NCI-H460 (cell line): ENCODE measurements around the gene ZFHX3. TPM values are rescaled to one million over a fixed set of nuclear protein-coding genes. Genes with fewer than 3 reads are reported as not detected.

Experiments
- DNase-seq: peaks from one replicate; pipeline ENCODE4 v3.0.0-alpha.2; 2016; ENCODE audit warnings: low read depth; ENCODE audit errors: extremely low read depth
- total RNA-seq: library from RNA; depleted of rRNA; stranded (reverse); fragments of >200 nt; shearing (Covaris generic); gene quantifications from 2 replicates; pipeline ENCODE4 v1.2.3, GENCODE V29; 2014

Gene ZFHX3
- total RNA-seq, 1 experiment from 2014 or later = 5.5 TPM

DNA sequence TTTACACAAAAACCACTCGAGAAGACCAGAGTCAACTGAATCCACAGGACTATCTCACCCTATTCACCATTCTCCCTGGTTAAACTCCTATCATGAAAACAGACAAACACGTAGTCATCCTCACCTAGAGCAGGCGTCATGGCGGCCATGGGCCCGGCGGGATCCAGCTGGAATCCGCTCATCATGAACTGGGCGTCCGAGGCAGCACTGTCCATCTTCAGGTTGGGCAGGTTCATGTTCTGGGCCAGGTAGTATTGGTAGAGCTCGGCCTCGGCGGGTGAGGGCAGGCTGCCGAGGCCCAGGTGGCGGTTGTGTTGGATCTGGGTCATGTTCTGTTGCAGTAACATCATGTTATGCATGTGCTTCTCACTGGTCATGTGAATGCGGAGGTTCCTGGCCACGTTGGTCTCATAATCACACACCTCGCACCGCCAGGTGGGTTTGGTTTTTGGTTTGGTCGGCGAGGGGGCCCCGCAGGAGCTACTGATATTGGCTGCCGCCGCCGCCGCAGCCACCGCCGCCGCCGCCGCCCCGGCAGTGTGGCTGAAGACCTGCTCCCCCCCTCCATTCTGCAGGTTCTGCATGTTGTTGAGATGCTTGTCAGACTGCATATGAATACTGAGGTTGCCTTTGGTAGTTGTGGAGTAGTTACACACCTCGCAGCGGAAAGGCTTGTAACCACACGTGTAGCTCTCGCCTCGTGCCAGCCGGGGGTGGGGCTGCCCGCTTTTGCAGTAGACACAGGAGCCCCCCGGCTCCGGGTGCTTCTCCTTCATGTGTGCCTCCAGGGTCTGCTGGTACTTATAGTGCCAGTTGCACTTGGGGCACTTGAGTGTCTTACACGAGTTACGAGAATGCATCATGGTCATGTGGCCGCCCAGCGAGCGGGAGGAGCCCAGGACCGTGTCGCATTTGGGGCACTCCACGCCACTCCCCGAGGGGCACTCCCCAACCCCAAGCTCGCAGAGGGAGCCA is 90.3 kb downstream of the ZFHX3 start:
- no peak for DNase-seq

DNA sequence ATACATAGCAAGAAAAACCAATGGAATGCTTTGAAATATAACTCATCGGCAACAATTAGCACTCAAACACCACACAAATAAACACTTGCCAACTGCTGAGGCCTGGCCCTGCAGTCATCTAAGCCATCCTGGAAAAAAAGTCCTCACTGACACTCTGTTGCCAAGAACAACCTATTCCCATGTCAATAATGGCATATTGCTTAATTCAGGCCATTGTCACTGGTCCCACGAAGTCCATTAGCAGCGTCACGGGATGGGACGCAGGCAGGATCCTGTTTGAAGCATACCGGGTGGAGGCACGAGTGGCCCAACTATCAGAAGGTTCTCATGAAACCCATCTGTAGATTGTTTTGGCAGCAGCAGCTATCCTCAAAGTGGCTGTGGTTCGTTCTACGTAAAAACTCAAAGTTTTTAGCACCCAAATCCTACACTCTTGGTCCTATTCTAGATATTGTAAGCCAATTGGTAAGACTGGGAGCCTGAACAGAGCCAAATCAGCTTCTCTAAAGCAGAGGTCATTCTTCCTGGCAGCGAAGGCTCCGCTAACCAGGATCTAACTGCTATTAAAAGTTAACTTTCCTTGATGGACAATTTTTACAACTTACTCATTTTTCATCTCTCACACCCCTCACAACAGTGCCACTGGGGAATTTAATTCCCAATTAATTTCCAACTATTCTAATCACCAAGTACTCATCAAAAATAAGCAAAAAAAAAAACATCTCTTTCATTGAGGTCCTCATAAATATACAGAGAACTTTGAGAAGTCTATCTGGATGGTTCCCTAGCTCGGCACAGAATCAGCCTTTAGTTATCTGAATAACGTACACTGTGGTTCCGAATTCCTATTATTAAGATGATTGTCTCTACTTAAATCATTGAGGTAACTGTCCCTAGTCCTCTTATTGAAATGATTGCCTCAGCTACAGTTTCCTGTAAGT is 91.5 kb downstream of the ZFHX3 start:
- no peak for DNase-seq

DNA sequence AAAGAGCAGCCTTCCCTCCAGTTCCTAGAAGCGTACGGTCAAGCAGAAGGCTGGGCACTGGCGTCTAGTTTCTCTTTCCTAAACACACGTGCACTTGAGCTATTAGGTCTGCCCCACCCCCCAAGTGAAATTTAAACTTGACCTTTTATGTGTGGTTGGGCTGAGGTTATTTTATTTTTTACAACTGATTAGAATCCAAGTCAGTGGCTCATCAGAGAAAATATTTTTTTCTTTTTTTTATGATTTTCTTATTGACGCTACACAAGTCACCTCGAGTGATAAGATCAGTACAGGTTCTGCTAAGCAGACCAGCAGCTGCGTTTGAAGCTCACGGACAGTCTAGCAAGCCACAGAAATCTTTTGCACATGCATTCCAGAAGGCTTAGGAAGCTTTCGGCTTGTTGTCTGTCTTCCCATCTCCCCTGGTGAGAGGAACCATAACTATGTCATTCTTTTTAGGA is 95.1 kb downstream of the ZFHX3 start:
- no peak for DNase-seq

DNA sequence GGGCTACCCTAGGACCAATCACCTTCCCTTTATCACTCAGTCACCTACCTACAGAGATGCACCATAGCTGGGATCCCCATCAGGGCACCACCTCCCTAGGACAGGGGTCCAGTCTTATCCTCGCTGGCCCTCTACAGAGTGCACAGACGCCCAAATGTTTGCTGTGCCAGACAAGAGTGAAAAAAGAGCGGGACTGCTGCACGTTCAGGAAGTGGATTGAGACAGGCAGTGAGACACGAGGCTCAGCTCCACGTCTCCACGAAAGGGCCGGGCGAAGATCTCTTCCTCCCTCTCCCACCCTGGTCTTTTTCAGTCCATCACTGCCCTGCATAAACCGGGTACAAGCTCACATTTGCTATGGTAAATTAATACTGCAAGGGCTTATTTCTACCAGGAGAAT is 95.5 kb downstream of the ZFHX3 start:
- no peak for DNase-seq

DNA sequence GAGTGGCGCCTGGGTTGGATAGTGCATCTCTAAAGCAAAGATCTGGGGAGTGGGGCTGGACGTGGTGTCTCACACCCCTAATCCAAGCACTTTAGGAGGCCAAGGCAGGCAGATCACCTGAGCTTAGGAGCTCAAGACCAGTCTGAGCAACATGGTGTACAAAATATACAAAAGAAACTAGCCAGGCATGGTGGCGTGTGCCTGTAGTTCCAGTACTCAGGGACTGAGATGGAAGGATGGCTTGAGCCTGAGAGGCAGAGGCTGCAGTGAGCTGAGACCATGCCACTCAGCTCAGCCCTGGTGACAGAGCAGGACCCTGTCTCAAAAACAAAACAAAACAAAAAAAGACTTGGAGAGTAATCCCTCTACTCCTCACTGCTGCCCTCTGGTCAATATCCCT is 96.0 kb downstream of the ZFHX3 start:
- DNase-seq = no peak

DNA sequence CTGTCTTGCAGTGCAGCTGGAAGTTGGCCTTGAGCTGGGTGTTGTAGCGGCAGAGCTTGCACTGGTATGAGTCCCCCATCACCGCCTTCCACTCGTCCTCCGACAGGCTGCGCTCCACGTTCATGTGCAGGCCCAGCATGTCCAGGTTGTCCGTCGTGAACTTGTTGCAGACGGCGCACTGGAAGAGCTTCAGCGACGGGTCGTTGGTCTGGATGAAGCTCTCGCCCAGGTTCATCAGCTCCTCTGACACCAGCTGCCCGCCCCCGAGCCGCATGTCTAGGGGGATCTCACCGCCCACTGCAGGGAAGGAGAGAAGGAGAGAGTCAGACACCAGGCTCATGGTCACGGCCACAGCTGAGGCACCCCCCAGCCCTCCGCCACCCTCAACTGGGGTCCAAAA is 97.3 kb downstream of the ZFHX3 start:
- no peak for DNase-seq

DNA sequence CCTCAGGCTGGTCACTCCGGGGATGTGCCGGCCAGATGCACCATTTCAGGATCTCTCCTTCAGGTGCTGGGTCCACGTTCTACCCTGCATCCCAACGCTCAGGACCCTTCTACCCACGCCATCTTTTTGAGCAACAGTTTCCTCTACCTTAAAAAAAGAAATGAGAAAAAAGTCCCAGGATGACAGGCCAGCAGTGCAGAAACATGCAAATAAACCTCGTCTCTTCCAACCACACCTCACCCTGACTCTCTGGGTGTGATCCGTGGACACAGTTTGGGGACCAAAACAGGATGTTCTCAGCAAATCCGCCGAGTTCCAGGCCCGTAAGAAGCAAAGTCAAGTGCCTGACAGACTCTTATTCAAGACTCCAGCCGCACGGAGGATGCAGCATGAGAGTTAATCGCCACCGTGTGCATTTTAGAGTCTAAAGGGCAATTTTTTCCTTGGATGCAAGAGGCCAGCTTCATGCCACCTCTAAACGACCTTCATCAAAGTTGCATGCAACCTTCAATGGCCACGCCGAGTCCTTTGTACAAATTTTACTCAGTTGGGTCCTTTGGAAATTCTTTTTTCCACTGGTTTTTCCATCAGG is 99.6 kb downstream of the ZFHX3 start:
- no peak for DNase-seq

DNA sequence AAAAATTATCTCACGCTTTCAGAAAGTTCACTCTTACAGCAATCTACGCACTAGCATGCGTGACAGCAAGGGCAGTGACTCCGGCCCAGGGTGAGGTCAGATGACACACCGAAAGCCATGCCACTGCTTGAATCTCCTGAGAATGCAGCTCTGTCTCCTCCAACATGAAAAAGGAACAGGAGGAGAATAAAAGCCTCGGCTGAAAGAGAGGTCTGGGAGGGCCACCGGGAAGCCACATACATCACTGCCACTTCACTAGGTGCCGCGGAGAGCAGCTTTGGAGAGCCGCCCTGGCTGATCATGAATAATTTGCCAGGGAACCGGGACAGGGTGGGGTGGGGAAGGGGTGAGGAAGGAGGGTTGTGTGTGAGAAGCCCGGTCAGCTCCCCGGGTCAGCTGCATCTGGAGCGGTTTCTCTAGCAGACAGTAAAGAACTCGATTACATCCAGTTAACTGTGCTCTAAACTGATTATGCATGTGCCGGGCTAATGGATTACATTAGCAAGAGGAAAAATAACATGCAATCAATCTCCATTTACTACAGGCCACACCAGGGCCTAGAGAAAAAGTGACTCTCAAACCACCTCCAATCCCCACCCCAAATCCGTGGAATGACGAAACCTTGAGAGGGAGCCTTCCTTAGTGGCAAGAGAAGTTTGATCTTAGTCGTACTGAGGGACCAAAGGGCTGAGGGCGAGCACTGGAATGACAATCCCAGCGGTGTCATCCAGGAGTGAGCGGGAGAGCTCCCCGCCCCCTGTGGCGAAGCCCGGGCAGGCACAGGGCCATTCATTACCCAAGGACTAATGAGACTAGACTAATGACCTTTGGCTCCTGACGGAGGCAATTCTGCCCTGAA is 100.3 kb downstream of the ZFHX3 start:
- no peak for DNase-seq

DNA sequence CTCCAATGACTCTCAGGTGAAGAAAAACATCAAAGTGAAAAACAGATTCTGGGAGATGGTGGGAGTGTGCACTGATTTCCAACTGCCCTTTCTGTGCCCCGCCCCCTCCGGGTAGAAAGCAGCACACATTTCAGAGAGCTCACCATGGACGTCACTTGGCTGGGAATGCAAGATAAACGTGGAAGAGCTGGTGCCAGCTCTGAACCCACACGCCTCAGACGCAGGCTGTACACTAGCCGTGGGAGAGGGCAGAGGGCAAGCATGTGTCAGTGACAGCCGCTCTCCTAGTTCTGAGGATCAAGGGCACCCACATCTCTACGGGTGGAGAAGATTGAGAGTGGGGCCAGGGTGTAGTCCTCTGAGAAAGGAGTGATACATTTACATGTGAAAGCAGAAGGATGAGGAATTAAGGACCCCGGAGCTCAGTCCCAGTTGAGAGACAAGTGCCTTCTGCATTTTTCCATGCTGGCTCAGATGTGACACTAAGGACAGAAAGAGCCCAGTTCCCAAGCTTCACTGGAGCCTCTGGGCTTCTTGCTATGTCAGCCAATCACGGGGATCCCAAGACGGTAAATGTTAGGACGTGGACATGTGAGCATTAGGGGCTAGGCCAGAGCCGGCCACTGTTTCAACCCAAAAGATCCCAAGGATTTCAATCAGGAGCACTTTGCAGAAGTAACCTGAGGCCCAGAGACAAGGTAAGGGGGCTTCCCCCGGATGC is 101.3 kb downstream of the ZFHX3 start:
- no peak for DNase-seq

DNA sequence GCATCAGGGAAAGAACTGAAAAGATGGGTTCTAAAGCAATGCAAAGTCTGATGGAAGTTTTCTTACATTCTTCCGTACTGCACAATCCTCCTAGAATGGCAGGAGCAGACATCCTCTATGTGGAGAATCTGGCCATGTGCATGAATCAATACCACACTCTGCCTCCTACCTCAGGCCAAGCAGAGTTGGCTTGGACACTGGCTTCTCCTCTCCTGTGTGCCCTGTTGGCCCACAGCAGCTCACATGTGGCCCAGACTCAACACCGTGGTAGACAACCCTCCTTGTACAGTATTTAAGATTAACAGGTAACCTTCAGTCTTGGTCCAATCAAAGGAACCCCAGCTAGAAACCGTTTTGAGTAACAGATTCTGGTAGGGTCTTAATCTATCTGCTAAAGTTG is 101.9 kb downstream of the ZFHX3 start:
- no peak for DNase-seq

DNA sequence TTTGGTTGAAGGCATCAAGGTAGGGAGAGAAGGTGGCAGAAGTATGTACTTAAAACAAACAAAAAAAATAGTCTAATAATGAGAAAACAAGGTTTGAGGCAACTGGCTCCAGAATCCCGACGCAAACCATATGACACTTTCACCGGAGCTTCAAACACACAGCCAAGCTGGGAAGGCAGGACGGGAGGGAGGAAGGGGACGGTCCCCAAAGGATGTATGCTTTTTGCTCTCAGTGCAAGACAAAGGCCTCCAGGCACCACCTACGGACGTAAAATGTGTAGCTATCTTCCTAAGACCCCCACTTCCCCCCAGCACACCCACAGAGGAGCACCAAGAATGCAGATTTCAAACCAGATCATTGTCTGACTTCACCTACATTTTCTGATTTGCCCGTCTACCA is 102.3 kb downstream of the ZFHX3 start:
- no peak for DNase-seq

DNA sequence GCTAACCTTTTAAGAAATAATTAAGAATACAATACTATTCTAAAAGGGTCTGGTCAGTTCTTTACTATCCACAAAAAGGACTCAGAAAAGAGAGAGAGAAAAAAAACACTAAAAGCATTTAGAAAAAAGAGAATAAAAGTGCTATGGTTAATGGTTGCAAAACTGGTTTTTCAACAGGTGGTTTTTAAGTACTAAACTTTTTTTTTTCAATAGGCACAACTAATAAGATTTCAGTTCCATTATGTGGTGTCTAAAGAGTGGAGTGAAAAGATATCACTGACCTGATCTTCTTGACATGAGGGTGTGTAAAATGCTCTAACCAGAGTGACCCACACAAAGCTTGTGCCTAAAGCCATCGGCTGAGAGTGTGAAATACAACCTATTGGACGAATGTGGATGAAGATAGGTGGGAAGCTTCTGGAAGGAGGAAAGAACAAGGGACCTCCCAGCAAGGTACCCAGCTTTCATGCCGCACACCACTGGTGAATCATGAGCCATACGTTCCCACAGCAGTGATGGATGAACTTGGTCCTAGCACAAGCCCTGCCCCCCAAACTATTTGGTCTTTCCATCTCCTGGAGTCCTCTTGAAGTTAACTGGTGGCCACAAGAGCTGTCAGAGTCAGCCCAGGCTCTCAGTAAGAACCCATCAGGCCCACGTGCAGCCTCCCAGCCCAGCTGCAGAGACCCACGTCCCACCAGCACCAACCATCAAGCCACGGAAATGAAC is 103.0 kb downstream of the ZFHX3 start:
- DNase-seq = no peak

DNA sequence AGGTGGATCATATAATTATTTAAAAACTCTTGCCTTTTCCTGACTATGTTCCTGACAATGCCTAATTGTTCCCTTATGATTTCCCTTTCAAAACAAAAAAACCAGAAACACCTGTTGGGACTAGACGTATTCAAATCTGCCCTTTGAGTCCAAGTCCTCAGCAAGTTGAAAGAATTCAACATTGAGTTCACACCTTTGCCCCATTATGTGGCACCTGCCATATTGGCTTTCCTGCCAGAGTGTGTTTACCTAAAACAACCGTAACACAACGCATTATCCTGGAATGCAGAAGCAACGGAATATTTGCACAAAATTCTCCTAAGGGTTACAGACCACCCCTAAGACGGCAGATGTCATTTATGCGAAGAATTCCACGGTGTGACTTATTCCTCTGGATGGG is 105.9 kb downstream of the ZFHX3 start:
- no peak for DNase-seq

DNA sequence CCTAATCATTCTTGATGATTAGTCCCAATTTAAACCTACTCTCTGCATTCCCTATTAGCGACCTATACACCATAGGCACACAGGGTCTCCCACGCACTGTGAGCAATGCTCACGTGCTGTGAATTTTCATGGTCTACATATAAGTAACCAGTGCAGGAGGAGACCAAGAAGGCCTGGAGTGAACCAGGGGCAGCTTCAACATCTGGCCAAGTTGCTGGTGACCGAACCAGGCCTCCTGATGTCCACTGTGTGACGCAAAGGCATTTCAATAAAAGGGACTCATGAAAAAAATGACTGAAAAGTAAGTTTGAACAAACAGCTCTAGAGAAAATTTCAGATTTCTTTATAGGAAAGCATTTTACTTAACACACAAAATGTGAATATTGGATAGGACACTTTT is 107.0 kb downstream of the ZFHX3 start:
- DNase-seq = no peak

DNA sequence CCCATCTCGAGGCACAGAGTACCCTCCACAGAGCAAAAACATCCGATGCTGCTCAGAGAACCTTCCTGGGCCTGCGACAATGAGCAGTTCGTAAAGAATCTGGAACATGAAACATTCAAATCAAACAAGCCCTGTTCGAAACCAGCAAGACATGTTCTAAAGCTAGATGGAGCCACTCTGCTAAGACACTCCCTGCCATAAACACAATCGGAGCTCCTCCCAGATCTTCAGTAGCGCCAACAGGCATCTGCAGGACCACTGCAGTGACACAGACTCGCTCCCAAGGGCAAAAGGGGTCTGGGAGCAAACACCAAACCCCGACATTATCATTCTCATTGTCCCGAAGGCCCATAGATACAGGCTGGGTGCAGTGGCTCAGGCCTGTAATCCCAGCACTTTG is 108.7 kb downstream of the ZFHX3 start:
- no peak for DNase-seq

DNA sequence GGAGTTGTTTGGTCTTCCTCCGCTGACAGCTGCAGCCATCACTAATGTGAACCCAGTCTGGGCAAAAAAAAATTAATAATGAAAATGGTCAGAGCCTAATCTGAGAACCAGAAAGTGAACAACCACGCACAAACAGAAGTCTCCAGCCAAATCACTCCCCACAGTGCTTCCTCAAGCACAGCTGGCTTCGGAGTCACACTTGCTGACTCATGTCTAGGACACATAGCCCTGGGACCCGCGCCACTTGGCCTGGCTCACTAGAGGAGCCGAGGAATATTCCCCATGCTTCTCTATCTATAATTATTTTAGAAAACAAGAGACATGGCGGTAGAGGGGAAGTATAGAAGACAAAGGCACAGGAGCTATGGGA is 109.1 kb downstream of the ZFHX3 start:
- DNase-seq = no peak

DNA sequence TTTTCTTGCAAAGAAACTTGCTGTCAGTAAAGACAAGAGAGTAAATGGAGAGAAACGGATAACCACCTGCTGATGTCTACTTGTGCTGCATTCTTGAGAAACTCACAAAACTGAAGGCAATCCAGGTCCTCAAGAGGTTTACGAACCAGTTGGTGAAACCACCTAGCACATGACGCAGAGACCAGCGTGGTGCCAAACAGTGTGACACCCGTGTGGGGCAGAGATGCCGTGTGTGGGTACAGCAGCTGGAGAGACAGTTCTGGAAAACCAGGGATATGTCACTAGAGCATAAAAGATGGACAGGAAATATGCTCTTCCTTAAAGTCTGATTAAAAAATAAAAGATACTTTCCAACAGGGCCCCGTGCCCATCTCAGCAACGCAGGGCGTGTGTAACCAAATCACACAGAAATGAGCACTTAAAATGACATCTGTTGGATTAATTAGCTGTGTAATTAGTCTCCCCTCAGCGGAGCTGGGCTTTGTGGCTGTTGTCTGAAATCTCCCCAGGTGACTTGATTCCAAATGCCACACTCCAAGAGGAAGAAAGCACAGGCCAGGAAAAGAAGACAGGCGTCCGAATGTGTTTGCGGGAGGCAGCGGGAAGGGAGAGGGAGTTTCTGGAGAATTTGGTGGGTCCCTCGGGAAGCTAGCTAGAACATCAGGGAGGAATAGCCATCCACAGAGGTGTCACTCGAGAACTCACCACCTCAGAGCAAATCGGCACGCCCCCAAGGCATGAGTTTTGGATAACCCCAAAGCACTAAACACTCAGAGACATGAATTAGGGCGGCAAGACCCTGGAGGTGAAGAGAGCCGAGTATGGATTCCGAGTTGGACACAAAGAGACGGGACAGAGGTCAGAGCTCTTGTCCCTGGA is 109.8 kb downstream of the ZFHX3 start:
- DNase-seq = no peak

DNA sequence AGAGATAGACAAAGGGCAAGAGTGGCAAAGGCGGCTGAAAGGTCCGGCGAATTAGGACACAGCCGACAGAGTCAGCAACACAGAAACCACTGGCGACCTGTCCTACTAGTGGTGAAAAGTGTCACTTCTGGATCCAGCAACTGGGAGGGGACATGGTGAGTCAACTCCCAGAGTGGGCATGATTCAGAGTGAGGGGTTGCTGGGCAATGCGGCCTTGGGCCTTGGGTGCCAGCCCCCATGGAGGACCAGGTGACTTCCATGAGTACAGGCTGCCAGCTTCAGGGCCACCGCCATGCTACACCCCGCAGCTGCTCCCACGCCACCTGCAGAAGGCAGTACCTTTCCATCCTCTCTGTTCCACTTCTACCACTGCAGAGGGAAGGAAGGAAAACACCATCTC is 110.6 kb downstream of the ZFHX3 start:
- no peak for DNase-seq
